B cell (primary cell): Measurements from ENCODE around the gene SSR1.

Source experiments
- CTCF ChIP-seq: fragments of 200-600 bp; IDR thresholded peaks from one replicate; pipeline ENCODE4 v1.8.0; 2022; ENCODE audit warnings: antibody characterized with exemption, mild to moderate bottlenecking
- EZH2 ChIP-seq: IDR thresholded peaks from 2 replicates; pipeline ENCODE4 v1.6.1; 2012; ENCODE audit warnings: borderline replicate concordance, low read depth, mild to moderate bottlenecking, moderate library complexity, low read length; ENCODE audit not compliant: insufficient read depth, poor library complexity, severe bottlenecking

GRCh38 chr6:7264041-7264440, 49.0 kb downstream of the SSR1 start:
- TF ChIP-seq CTCF = no peak
- TF ChIP-seq EZH2 = no peak
